Measurements from ENCODE around the gene ERICH2. TPM values are rescaled to one million over a fixed set of nuclear protein-coding genes. Genes with fewer than 3 reads are reported as not detected.

The ERICH2 gene
- not detected for total RNA-seq

- H3K27ac ChIP-seq = peak within 1 kb of the TSS; percentile 55
- intact Hi-C loops (cut with DNase I) = no loop called here
- no peaks in the 10 kb centered on the region for H3K27me3 ChIP-seq
- no peaks in the 10 kb centered on the region for H3K4me1 ChIP-seq
- H3K9me3 ChIP-seq = no peaks in the 10 kb centered on the region
- H3K36me3 ChIP-seq = no peaks in the 10 kb centered on the region
- peak within 1 kb of the TSS; percentile 55 to 86 for H3K4me3 ChIP-seq
- TF ChIP-seq POLR2A (IDR thresholded peaks at IDR 0.05) (no peak), POLR2AphosphoS5 (IDR thresholded peaks at IDR 0.05; ENCODE audit: insufficient read depth in 1 of 2, low read depth in 1 of 2) (peak in 1 of 2 donors; percentile 11), CTCF (IDR thresholded peaks at IDR 0.05) (no peak)
- DNase-seq (ENCODE audit: extremely low spot score in 2 of 2) = peak in 1 of 2 donors; percentile 90
These were observed at the start of gene ERICH2 for GRCh38 chr2:170770008-170770605. TSS of gene ERICH2 (plus strand) at chr2:170770378. CDS start at chr2:170770682, 304 bp downstream.

- Histone ChIP-seq H3K27ac (no peak overlapping the region), H3K9me3 (no peaks in the 10 kb centered on the region), H3K27me3 (peaks cover 6% of the 10 kb centered on the region), H3K4me3 (no peak overlapping the region), H3K4me1 (peaks cover 8% of the 10 kb centered on the region), H3K36me3 (no peaks in the 10 kb centered on the region)
- DNase-seq (ENCODE audit: extremely low spot score in 2 of 2) = no peak
- TF ChIP-seq CTCF (IDR thresholded peaks at IDR 0.05) = no peak
- TF ChIP-seq POLR2A (IDR thresholded peaks at IDR 0.05) = no peak
- no peak for TF ChIP-seq POLR2AphosphoS5 (IDR thresholded peaks at IDR 0.05; ENCODE audit: insufficient read depth in 1 of 2, low read depth in 1 of 2)
- intact Hi-C loops (cut with DNase I) = no loop called here
These were observed 48.5 kb upstream of the ERICH2 start for GRCh38 chr2:170721678-170722077.

GRCh38 chr2:170722301-170722700 lies 47.9 kb upstream of the ERICH2 start:
- Histone ChIP-seq H3K9me3 (no peaks in the 10 kb centered on the region), H3K4me1 (peaks cover 3% of the 10 kb centered on the region), H3K27ac (no peak overlapping the region), H3K27me3 (peaks cover 2% of the 10 kb centered on the region), H3K36me3 (no peaks in the 10 kb centered on the region), H3K4me3 (no peak overlapping the region)
- DNase-seq (ENCODE audit: extremely low spot score in 2 of 2) = no peak
- intact Hi-C loops (cut with DNase I) = no loop called here
- TF ChIP-seq POLR2A (IDR thresholded peaks at IDR 0.05) (no peak), CTCF (IDR thresholded peaks at IDR 0.05) (no peak), POLR2AphosphoS5 (IDR thresholded peaks at IDR 0.05; ENCODE audit: insufficient read depth in 1 of 2, low read depth in 1 of 2) (no peak)

- intact Hi-C loops (cut with DNase I) = no loop called here
- H3K4me3 ChIP-seq = no peak overlapping the region
- DNase-seq (ENCODE audit: extremely low spot score in 2 of 2) = no peak
- no peaks in the 10 kb centered on the region for H3K36me3 ChIP-seq
- no peaks in the 10 kb centered on the region for H3K4me1 ChIP-seq
- TF ChIP-seq POLR2AphosphoS5 (IDR thresholded peaks at IDR 0.05; ENCODE audit: insufficient read depth in 1 of 2, low read depth in 1 of 2) (no peak), POLR2A (IDR thresholded peaks at IDR 0.05) (no peak), CTCF (IDR thresholded peaks at IDR 0.05) (no peak)
- H3K9me3 ChIP-seq = no peaks in the 10 kb centered on the region
- no peaks in the 10 kb centered on the region for H3K27me3 ChIP-seq
- H3K27ac ChIP-seq = no peak overlapping the region
These were observed 46.7 kb upstream of the ERICH2 start for GRCh38 chr2:170723446-170723958.
